MCF 10A (cell line): ENCODE results near the gene PSMC3IP. TPM values are rescaled to one million over a fixed set of nuclear protein-coding genes. Genes with fewer than 3 reads are reported as not detected.

Experiments used
- BruUV-seq: library from RNA; stranded (reverse); fragments of 400-500 nt; replicated peaks from 2 replicates; lab custom pipeline; 2021; lab: Mats Ljungman, UMichigan
- CTCF ChIA-PET: fragments of 300-600 bp; sonication (Branson Sonifier 250); formaldehyde crosslinking; extraction: SDS; loops from one replicate; lab custom pipeline; 2021; ENCODE audit warnings: antibody characterized with exemption, inconsistent platforms; lab: Yijun Ruan, JAX
- POLR2A ChIA-PET: fragments of 300-600, 350-650 bp; sonication (Branson Sonifier 250); formaldehyde crosslinking; extraction: SDS; loops from one replicate; lab custom pipeline; 2020; ENCODE audit warnings: antibody characterized with exemption, inconsistent platforms; lab: Yijun Ruan, JAX
- DNase-seq: peaks from one replicate; pipeline ENCODE4 v3.0.0-alpha.2; 2018; ENCODE audit not compliant: unreplicated experiment
- H3K27ac Mint-ChIP-seq: one replicate; pipeline ENCODE4 v1.8.0; 2022; ENCODE audit warnings: mild to moderate bottlenecking, low read depth, mixed read lengths; ENCODE audit not compliant: unreplicated experiment
- H3K27me3 Mint-ChIP-seq: one replicate; pipeline ENCODE4 v1.8.0; 2022; ENCODE audit warnings: mixed read lengths; ENCODE audit not compliant: insufficient read depth, unreplicated experiment
- H3K36me3 Mint-ChIP-seq: one replicate; pipeline ENCODE4 v1.8.0; 2022; ENCODE audit warnings: mild to moderate bottlenecking, moderate library complexity, mixed read lengths; ENCODE audit not compliant: insufficient read depth, unreplicated experiment
- H3K4me1 Mint-ChIP-seq: one replicate; pipeline ENCODE4 v1.8.0; 2022; ENCODE audit warnings: mixed read lengths; ENCODE audit not compliant: insufficient read depth, unreplicated experiment
- H3K4me3 Mint-ChIP-seq: one replicate; pipeline ENCODE4 v1.8.0; 2022; ENCODE audit warnings: mild to moderate bottlenecking, moderate library complexity, mixed read lengths; ENCODE audit not compliant: unreplicated experiment
- H3K9me3 Mint-ChIP-seq: one replicate; pipeline ENCODE4 v1.8.0; 2022; ENCODE audit warnings: mixed read lengths; ENCODE audit not compliant: unreplicated experiment
- intact Hi-C: fragments of 100-400 bp; cut with micrococcal nuclease; formaldehyde crosslinking; loops from 2 replicates; pipeline ENCODE4 v1.14.1; 2022
- total RNA-seq: library from RNA; stranded (reverse); gene quantifications from 2 replicates; pipeline ENCODE4 v1.2.3, GENCODE V29; 2022
- TF ChIP-seq, protein P1 (sequence below): fragments of 200-600 bp; IDR thresholded peaks from one replicate; pipeline ENCODE4 v1.8.0; 2022; ENCODE audit warnings: antibody characterized with exemption, mild to moderate bottlenecking; ENCODE audit not compliant: unreplicated experiment

Gene PSMC3IP
- total RNA-seq, 1 experiment from 2014 or later = 12.0 TPM

DNA sequence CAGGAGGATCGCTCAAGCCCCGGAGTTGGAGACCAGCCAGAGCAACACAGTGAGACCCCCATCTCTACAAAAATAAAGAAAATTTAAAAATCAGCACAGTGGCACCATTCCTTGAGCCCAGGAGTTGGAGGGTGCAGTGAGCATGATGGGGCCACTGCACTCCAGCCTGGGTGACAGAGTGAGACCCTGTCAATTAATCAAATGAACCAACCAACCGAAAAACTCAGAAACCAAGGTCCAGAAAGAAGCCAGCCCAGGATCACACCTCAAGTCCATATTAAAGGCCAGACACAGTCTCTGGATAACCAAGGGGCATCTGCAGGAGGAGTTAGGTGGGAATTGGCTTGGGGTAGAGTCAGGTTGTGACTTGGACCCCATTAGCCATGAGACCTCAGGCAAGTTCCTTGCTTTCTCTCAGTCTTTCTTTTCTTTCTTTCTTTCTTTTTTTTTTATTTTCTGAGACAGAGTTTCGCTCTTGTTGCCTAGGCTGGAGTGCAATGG, 22.4 kb downstream of the PSMC3IP start:
- no peaks in the 10 kb centered on the region for H3K9me3 Mint-ChIP-seq
- no peaks in the 10 kb centered on the region for H3K27me3 Mint-ChIP-seq
- H3K4me3 Mint-ChIP-seq = peak overlapping the region; percentile 91
- ChIA-PET CTCF (interaction anchor here (0.5 to 1.0 kb wide), 3 partner anchors 25 to 109 kb away, joined by 4 read pairs; no protein-coding TSS in a partner anchor), POLR2A (interaction anchor here (0.6 to 3.1 kb wide), 19 partner anchors 8 to 586 kb away, joined by 3 to 38 read pairs (median 5); partner anchors contain the start of genes BECN1, CAVIN1, NAGLU and PLEKHH3)
- DNase-seq = no peak
- H3K27ac Mint-ChIP-seq = peak overlapping the region; percentile 89
- intact Hi-C loops = no loop called here
- peaks cover 6% of the 10 kb centered on the region for H3K36me3 Mint-ChIP-seq
- peaks cover 12% of the 10 kb centered on the region for H3K4me1 Mint-ChIP-seq
- TF ChIP-seq, protein P1, sequence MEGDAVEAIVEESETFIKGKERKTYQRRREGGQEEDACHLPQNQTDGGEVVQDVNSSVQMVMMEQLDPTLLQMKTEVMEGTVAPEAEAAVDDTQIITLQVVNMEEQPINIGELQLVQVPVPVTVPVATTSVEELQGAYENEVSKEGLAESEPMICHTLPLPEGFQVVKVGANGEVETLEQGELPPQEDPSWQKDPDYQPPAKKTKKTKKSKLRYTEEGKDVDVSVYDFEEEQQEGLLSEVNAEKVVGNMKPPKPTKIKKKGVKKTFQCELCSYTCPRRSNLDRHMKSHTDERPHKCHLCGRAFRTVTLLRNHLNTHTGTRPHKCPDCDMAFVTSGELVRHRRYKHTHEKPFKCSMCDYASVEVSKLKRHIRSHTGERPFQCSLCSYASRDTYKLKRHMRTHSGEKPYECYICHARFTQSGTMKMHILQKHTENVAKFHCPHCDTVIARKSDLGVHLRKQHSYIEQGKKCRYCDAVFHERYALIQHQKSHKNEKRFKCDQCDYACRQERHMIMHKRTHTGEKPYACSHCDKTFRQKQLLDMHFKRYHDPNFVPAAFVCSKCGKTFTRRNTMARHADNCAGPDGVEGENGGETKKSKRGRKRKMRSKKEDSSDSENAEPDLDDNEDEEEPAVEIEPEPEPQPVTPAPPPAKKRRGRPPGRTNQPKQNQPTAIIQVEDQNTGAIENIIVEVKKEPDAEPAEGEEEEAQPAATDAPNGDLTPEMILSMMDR = no peak
- no TSS peak for BruUV-seq

- peaks cover 6% of the 10 kb centered on the region for H3K36me3 Mint-ChIP-seq
- H3K27me3 Mint-ChIP-seq = no peaks in the 10 kb centered on the region
- ChIA-PET CTCF (interaction anchor here (0.5 to 1.4 kb wide), 6 partner anchors 10 to 110 kb away, joined by 3 to 5 read pairs (median 4); no protein-coding TSS in a partner anchor), POLR2A (interaction anchor here (0.6 to 3.1 kb wide), 28 partner anchors 9 to 587 kb away, joined by 3 to 38 read pairs (median 5); partner anchors contain the start of genes BECN1, CAVIN1, CNTD1 and COA3)
- peaks cover 7% of the 10 kb centered on the region for H3K4me1 Mint-ChIP-seq
- BruUV-seq = TSS peak; percentile 64
- DNase-seq = peak; percentile 66
- no peaks in the 10 kb centered on the region for H3K9me3 Mint-ChIP-seq
- TF ChIP-seq, protein P1 = no peak
- H3K27ac Mint-ChIP-seq = peak overlapping the region; percentile 89
- intact Hi-C loops = no loop called here
- peak overlapping the region; percentile 91 for H3K4me3 Mint-ChIP-seq
Measured at GRCh38 chr17:42554250-42555121, 23.0 kb downstream of the PSMC3IP start.

GRCh38 chr17:42553866-42554249, 23.7 kb downstream of the PSMC3IP start:
- CTCF ChIA-PET = interaction anchor here (0.5 to 1.4 kb wide), 5 partner anchors 11 to 409 kb away, joined by 3 to 5 read pairs (median 4); no protein-coding TSS in a partner anchor
- TF ChIP-seq, protein P1 = peak; percentile 23
- POLR2A ChIA-PET = interaction anchor here (0.6 to 3.1 kb wide), 25 partner anchors 9 to 530 kb away, joined by 3 to 38 read pairs (median 5); partner anchors contain the start of genes BECN1, CAVIN1, CNTD1 and COA3
- H3K36me3 Mint-ChIP-seq = peaks cover 6% of the 10 kb centered on the region
- peak overlapping the region; percentile 89 for H3K27ac Mint-ChIP-seq
- H3K27me3 Mint-ChIP-seq = no peaks in the 10 kb centered on the region
- intact Hi-C loops = no loop called here
- H3K4me1 Mint-ChIP-seq = peaks cover 6% of the 10 kb centered on the region
- H3K9me3 Mint-ChIP-seq = no peaks in the 10 kb centered on the region
- H3K4me3 Mint-ChIP-seq = peak overlapping the region; percentile 91
- peak; percentile 73 for DNase-seq
- BruUV-seq = no TSS peak
